HCT116 (cell line): ENCODE measurements around the gene GCN1. TPM values are rescaled to one million over a fixed set of nuclear protein-coding genes. Genes with fewer than 3 reads are reported as not detected.

Source experiments
- ATAC-seq: fragments of 200-7000 bp; cut with Tn5 transposase; 2 replicates; pipeline ENCODE4 v1.9.1; 2020; ENCODE audit warnings: mild to moderate bottlenecking, moderate library complexity
- BruUV-seq: library from RNA; stranded (reverse); fragments of 400-500 nt; replicated peaks from 2 replicates; lab custom pipeline; 2021; lab: Mats Ljungman, UMichigan
- CTCF ChIA-PET: fragments of 300-600 bp; sonication (Branson Sonifier 250); formaldehyde crosslinking; loops from one replicate; lab custom pipeline; 2021; ENCODE audit warnings: antibody characterized with exemption; lab: Charles Lee
- POLR2A ChIA-PET: fragments of 300-600, 350-600 bp; sonication (Branson Sonifier 250); formaldehyde crosslinking; loops from one replicate; lab custom pipeline; 2021; ENCODE audit warnings: antibody characterized with exemption; lab: Charles Lee
- RAD21 ChIA-PET, 2 experiments: fragments of 300-600 bp; sonication (Branson Sonifier 250); formaldehyde crosslinking; loops; one replicate each; lab custom pipeline; 2023; ENCODE audit warnings: low total read pairs in 2 of 2; ENCODE audit not compliant: uncharacterized antibody in 2 of 2, unreplicated experiment in 2 of 2, low non-redundant PET in 1 of 2; lab: Charles Lee
- DNase-seq: peaks from one replicate; pipeline ENCODE4 v3.0.0-alpha.2; 2010; ENCODE audit warnings: low read depth, low spot score
- H2AFZ ChIP-seq: fragments of 200-600 bp; shearing (Covaris generic), sonication (generic); 2 replicates; pipeline ENCODE4 v1.6.1; 2017; ENCODE audit warnings: low read depth, mixed run types, mixed read lengths, antibody characterized with exemption, low read length; ENCODE audit not compliant: poor library complexity, severe bottlenecking
- H3K27ac ChIP-seq: 2 replicates; pipeline ENCODE4 v1.5.1; 2012; ENCODE audit warnings: low read depth, low read length
- H3K27me3 ChIP-seq: fragments of 200-600 bp; sonication (generic); 2 replicates; pipeline ENCODE4 v1.6.1; 2016; ENCODE audit warnings: mixed run types, low read length, mixed read lengths; ENCODE audit not compliant: insufficient read depth
- H3K36me3 ChIP-seq, 2 experiments: fragments of 200-500 bp in 1 of 2; fragments of 200-600 bp in 1 of 2; sonication (Bioruptor generic) in 1 of 2; sonication (generic) in 1 of 2; 2 replicates each; pipeline versions ENCODE4 v1.5.1 to v1.6.1; 2014 to 2016; ENCODE audit warnings: low read length in 2 of 2, inconsistent platforms in 1 of 2, mixed read lengths in 1 of 2, mixed run types in 1 of 2; ENCODE audit not compliant: insufficient read depth in 2 of 2, control insufficient read depth in 1 of 2
- H3K4me1 ChIP-seq, 2 experiments: fragments of 200-600 bp in 1 of 2; sonication (generic) in 1 of 2; 2 replicates each; pipeline versions ENCODE4 v1.5.1 to v1.6.1; 2012 to 2017; ENCODE audit warnings: low read length in 2 of 2, inconsistent platforms in 1 of 2, mild to moderate bottlenecking in 1 of 2, mixed read lengths in 1 of 2, mixed run types in 1 of 2, moderate library complexity in 1 of 2; ENCODE audit not compliant: insufficient read depth in 2 of 2, control insufficient read depth in 1 of 2
- H3K4me2 ChIP-seq: fragments of 200-600 bp; sonication (generic); 2 replicates; pipeline ENCODE4 v1.6.1; 2017; ENCODE audit warnings: mixed run types, low read length, mixed read lengths
- H3K4me3 ChIP-seq, 2 experiments: fragments of 200-600 bp in 1 of 2; sonication (generic) in 1 of 2; replicated peaks in 1 of 2; 2 replicates each; pipeline ENCODE4 v1.5.1; 2011 to 2016; ENCODE audit warnings: low read length in 2 of 2, control low read depth in 1 of 2, low read depth in 1 of 2, mild to moderate bottlenecking in 1 of 2, mixed read lengths in 1 of 2, mixed run types in 1 of 2
- H3K79me2 ChIP-seq: fragments of 200-600 bp; sonication (generic); 2 replicates; pipeline ENCODE4 v1.6.1; 2017; ENCODE audit warnings: mild to moderate bottlenecking, mixed run types, low read length, moderate library complexity, mixed read lengths; ENCODE audit not compliant: insufficient read depth
- H3K9ac ChIP-seq: fragments of 200-600 bp; sonication (generic); 2 replicates; pipeline ENCODE4 v1.6.1; 2016; ENCODE audit warnings: low read length, mixed read lengths
- H3K9me2 ChIP-seq: fragments of 200-600 bp; sonication (generic), shearing (Covaris generic); 2 replicates; pipeline ENCODE4 v1.6.1; 2017; ENCODE audit warnings: mixed run types, mild to moderate bottlenecking, moderate library complexity; ENCODE audit not compliant: insufficient read depth
- H3K9me3 ChIP-seq, 2 experiments: fragments of 200-500 bp in 1 of 2; fragments of 200-600 bp in 1 of 2; sonication (Bioruptor generic) in 1 of 2; sonication (generic) in 1 of 2; 2 replicates each; pipeline ENCODE4 v1.6.1; 2014 to 2017; ENCODE audit warnings: low read length in 2 of 2, mixed read lengths in 2 of 2, inconsistent platforms in 1 of 2, low read depth in 1 of 2, mild to moderate bottlenecking in 1 of 2, mixed run types in 1 of 2, moderate library complexity in 1 of 2; ENCODE audit not compliant: control insufficient read depth in 1 of 2, insufficient read depth in 1 of 2
- H4K20me1 ChIP-seq: fragments of 200-600 bp; sonication (generic), shearing (Covaris generic); 2 replicates; pipeline ENCODE4 v1.6.1; 2017; ENCODE audit warnings: mixed run types, mild to moderate bottlenecking, moderate library complexity; ENCODE audit not compliant: insufficient read depth
- CEBPB ChIP-seq: IDR thresholded peaks from 2 replicates; pipeline ENCODE4 v1.6.1; 2012; ENCODE audit warnings: low read depth
- EGR1 ChIP-seq: IDR thresholded peaks from 2 replicates; pipeline ENCODE4 v1.6.1; 2012; ENCODE audit warnings: low read depth
- ELF1 ChIP-seq: IDR thresholded peaks from 2 replicates; pipeline ENCODE4 v1.6.1; 2012; ENCODE audit warnings: low read depth, borderline replicate concordance
- EZH2 ChIP-seq: fragments of 200-600 bp; sonication (generic); IDR thresholded peaks from 2 replicates; pipeline ENCODE4 v1.6.1; 2017; ENCODE audit warnings: antibody characterized with exemption, mixed run types
- EZH2phosphoT487 ChIP-seq: fragments of 200-600 bp; IDR thresholded peaks from 2 replicates; pipeline ENCODE4 v1.6.1; 2018; ENCODE audit warnings: antibody characterized with exemption, borderline replicate concordance
- FOSL1 ChIP-seq: IDR thresholded peaks from 2 replicates; pipeline ENCODE4 v1.6.1; 2012; ENCODE audit warnings: low read depth
- JUND ChIP-seq: IDR thresholded peaks from 2 replicates; pipeline ENCODE4 v1.6.1; 2012
- MAX ChIP-seq: IDR thresholded peaks from 2 replicates; pipeline ENCODE4 v1.6.1; 2012
- POLR2AphosphoS5 ChIP-seq: IDR thresholded peaks from 2 replicates; pipeline ENCODE4 v1.6.1; 2011; ENCODE audit warnings: mild to moderate bottlenecking, low read depth, low read length, moderate library complexity
- RAD21 ChIP-seq: IDR thresholded peaks from 2 replicates; pipeline ENCODE4 v1.6.1; 2012; ENCODE audit warnings: low read depth, mild to moderate bottlenecking
- SRF ChIP-seq: IDR thresholded peaks from 2 replicates; pipeline ENCODE4 v1.6.1; 2012; ENCODE audit warnings: low read depth
- TCF7L2 ChIP-seq: IDR thresholded peaks from 2 replicates; pipeline ENCODE4 v1.7.0; 2011; ENCODE audit warnings: borderline replicate concordance, inconsistent platforms; ENCODE audit not compliant: insufficient read depth, insufficient read length; ENCODE audit errors: extremely low read depth
- ZFX ChIP-seq: fragments of 450-650 bp; IDR thresholded peaks from 2 replicates; pipeline ENCODE4 v1.6.1; 2017
- intact Hi-C: fragments of 100-400 bp; cut with micrococcal nuclease; formaldehyde crosslinking; loops from 2 replicates; pipeline ENCODE4 v1.10.0; 2022
- total RNA-seq: library from RNA; stranded (reverse); gene quantifications from one replicate; pipeline ENCODE4 v1.2.1, GENCODE V29; 2021; ENCODE audit not compliant: unreplicated experiment
- TF ChIP-seq, protein P1 (sequence below): IDR thresholded peaks from 2 replicates; pipeline ENCODE4 v1.6.1; 2011; ENCODE audit warnings: mild to moderate bottlenecking, low read length, moderate library complexity; ENCODE audit not compliant: insufficient replicate concordance; ENCODE audit errors: extremely low read depth
- TF ChIP-seq, protein P2 (sequence below): IDR thresholded peaks from 2 replicates; pipeline ENCODE4 v1.6.1; 2012

Gene GCN1
- total RNA-seq, 1 experiment from 2014 or later = 184 TPM

- Histone ChIP-seq H3K27ac (peak overlapping the region; percentile 70), H3K4me1 (peaks cover 17 to 27% of the 10 kb centered on the region in 2 experiments), H3K4me3 (peak overlapping the region; percentile 60 to 65), H3K27me3 (no peaks in the 10 kb centered on the region), H3K9ac (peak overlapping the region; percentile 75), H3K79me2 (peaks cover 70% of the 10 kb centered on the region), H3K9me3 (no peaks in the 10 kb centered on the region), H3K36me3 (peaks cover 4 to 15% of the 10 kb centered on the region in 2 experiments; a peak in 2 of 4 replicates), H4K20me1 (no peaks in the 10 kb centered on the region), H2AFZ (no peak overlapping the region), H3K9me2 (no peaks in the 10 kb centered on the region), H3K4me2 (peak overlapping the region; percentile 80)
- ATAC-seq (peak; percentile 68), DNase-seq (peak; percentile 41)
- CTCF ChIA-PET = interaction anchor here (1.0 kb wide), 1 partner anchor 150 kb away, joined by 5 read pairs; the partner anchor contains the start of gene PXN
- intact Hi-C loops = loop anchor here (5.0 kb wide), 1 partner anchor 66 kb away; no protein-coding TSS in a partner anchor
- POLR2A ChIA-PET = interaction anchor here (1.6 to 2.3 kb wide), 3 partner anchors 10 to 85 kb away, joined by 4 to 22 read pairs (median 6); partner anchors contain the start of gene RPLP0
- BruUV-seq = TSS peak; percentile 73
- TF ChIP-seq TCF7L2 = no peak
- TF ChIP-seq POLR2AphosphoS5 = no peak
- TF ChIP-seq EGR1 = no peak
- TF ChIP-seq, protein P1, sequence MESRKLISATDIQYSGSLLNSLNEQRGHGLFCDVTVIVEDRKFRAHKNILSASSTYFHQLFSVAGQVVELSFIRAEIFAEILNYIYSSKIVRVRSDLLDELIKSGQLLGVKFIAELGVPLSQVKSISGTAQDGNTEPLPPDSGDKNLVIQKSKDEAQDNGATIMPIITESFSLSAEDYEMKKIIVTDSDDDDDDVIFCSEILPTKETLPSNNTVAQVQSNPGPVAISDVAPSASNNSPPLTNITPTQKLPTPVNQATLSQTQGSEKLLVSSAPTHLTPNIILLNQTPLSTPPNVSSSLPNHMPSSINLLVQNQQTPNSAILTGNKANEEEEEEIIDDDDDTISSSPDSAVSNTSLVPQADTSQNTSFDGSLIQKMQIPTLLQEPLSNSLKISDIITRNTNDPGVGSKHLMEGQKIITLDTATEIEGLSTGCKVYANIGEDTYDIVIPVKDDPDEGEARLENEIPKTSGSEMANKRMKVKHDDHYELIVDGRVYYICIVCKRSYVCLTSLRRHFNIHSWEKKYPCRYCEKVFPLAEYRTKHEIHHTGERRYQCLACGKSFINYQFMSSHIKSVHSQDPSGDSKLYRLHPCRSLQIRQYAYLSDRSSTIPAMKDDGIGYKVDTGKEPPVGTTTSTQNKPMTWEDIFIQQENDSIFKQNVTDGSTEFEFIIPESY = peak; percentile 86
- TF ChIP-seq FOSL1 = no peak
- TF ChIP-seq ELF1 = no peak
- no peak for TF ChIP-seq ZFX
- TF ChIP-seq EZH2phosphoT487 = no peak
- TF ChIP-seq EZH2 = no peak
- no peak for TF ChIP-seq RAD21
- TF ChIP-seq, protein P2, sequence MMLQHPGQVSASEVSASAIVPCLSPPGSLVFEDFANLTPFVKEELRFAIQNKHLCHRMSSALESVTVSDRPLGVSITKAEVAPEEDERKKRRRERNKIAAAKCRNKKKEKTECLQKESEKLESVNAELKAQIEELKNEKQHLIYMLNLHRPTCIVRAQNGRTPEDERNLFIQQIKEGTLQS = no peak
- TF ChIP-seq CEBPB = no peak
- no peak for TF ChIP-seq JUND
- peak; percentile 71 for TF ChIP-seq MAX
- TF ChIP-seq SRF = no peak
- RAD21 ChIA-PET = no interaction called here
Measured at GRCh38 chr12:120115692-120116440, 78.6 kb downstream of the GCN1 start.
